H1 (cell line): Measurements from ENCODE around the gene ATP5F1E. TPM values are rescaled to one million over a fixed set of nuclear protein-coding genes. Genes with fewer than 3 reads are reported as not detected.

Source experiments
- CTCF ChIA-PET: fragments of 300-600 bp; sonication (Branson Sonifier 250); formaldehyde crosslinking; loops from one replicate; lab custom pipeline; 2021; ENCODE audit not compliant: partially characterized antibody; lab: Charles Lee
- POLR2A ChIA-PET: fragments of 300-600 bp; sonication (Branson Sonifier 250); formaldehyde crosslinking; loops from one replicate; lab custom pipeline; 2021; ENCODE audit warnings: inconsistent platforms; ENCODE audit not compliant: partially characterized antibody; lab: Charles Lee
- DNase-seq, 2 experiments: peaks; one replicate each; pipeline versions ENCODE4 v3.0.0 to v3.0.0-alpha.2; 2010 to 2022; ENCODE audit warnings: low spot score in 2 of 2, low read depth in 1 of 2, mixed read lengths in 1 of 2
- FAIRE-seq: peaks from 2 replicates; lab custom pipeline; 2011; peaks lifted over from hg19 to GRCh38; lab: Jason Lieb, UNC
- H2AFZ ChIP-seq: 2 replicates; pipeline ENCODE4 v1.8.1; 2012; ENCODE audit warnings: low read length, inconsistent platforms
- H2AK5ac ChIP-seq: 2 replicates; pipeline ENCODE4 v1.6.1; 2013; ENCODE audit warnings: low read depth, low read length
- H2BK120ac ChIP-seq: replicated peaks from 2 replicates; pipeline ENCODE3; 2013; ENCODE audit warnings: low read depth, low read length, inconsistent platforms
- H2BK12ac ChIP-seq: 2 replicates; pipeline ENCODE4 v1.6.1; 2013; ENCODE audit warnings: low read depth, low read length
- H2BK15ac ChIP-seq: 2 replicates; pipeline ENCODE4 v1.6.1; 2013; ENCODE audit warnings: low read length
- H2BK20ac ChIP-seq: 2 replicates; pipeline ENCODE4 v1.6.1; 2013; ENCODE audit warnings: low read length
- H2BK5ac ChIP-seq: 2 replicates; pipeline ENCODE4 v1.6.1; 2013; ENCODE audit warnings: low read depth, low read length
- H3K14ac ChIP-seq: 2 replicates; pipeline ENCODE4 v1.6.1; 2013; ENCODE audit warnings: inconsistent platforms; ENCODE audit not compliant: insufficient read length
- H3K18ac ChIP-seq: 2 replicates; pipeline ENCODE4 v1.6.1; 2013; ENCODE audit warnings: low read length; ENCODE audit errors: extremely low read depth
- H3K23ac ChIP-seq: 2 replicates; pipeline ENCODE4 v1.6.1; 2013; ENCODE audit warnings: inconsistent platforms; ENCODE audit not compliant: insufficient read length
- H3K23me2 ChIP-seq: 2 replicates; pipeline ENCODE4 v1.6.1; 2013; ENCODE audit warnings: low read depth, low read length
- H3K27ac ChIP-seq: 2 replicates; pipeline ENCODE4 v1.6.1; 2011; ENCODE audit warnings: low read depth, low read length, inconsistent platforms
- H3K27me3 ChIP-seq, 4 experiments: replicated peaks in 1 of 4; 1 replicate in 1 of 4; 2 replicates in 3 of 4; pipeline versions ENCODE4 v1.6.1 to v1.8.1; 2011 to 2013; ENCODE audit warnings: low read length in 3 of 4, mild to moderate bottlenecking in 3 of 4, inconsistent platforms in 2 of 4, mixed read lengths in 2 of 4, moderate library complexity in 1 of 4; ENCODE audit not compliant: control insufficient read depth in 3 of 4, insufficient read depth in 3 of 4; ENCODE audit errors: extremely low read depth in 1 of 4
- H3K36me3 ChIP-seq, 4 experiments: 2 replicates each; pipeline versions ENCODE4 v1.6.1 to v1.8.1; 2011 to 2013; ENCODE audit warnings: mild to moderate bottlenecking in 4 of 4, low read length in 3 of 4, moderate library complexity in 2 of 4, control low read depth in 1 of 4, inconsistent platforms in 1 of 4; ENCODE audit not compliant: insufficient read depth in 4 of 4, control insufficient read depth in 2 of 4
- H3K4ac ChIP-seq: replicated peaks from 2 replicates; pipeline ENCODE3; 2013; ENCODE audit warnings: low read length, low read depth, mixed read lengths, inconsistent platforms; ENCODE audit not compliant: insufficient read length
- H3K4me1 ChIP-seq, 4 experiments: replicated peaks in 1 of 4; 1 replicate in 1 of 4; 2 replicates in 3 of 4; pipeline versions ENCODE4 v1.6.1 to v1.8.1; 2011 to 2013; ENCODE audit warnings: low read length in 3 of 4, inconsistent platforms in 2 of 4, mixed read lengths in 1 of 4; ENCODE audit not compliant: insufficient read depth in 4 of 4, control insufficient read depth in 3 of 4
- H3K4me2 ChIP-seq, 2 experiments: 2 replicates each; pipeline versions ENCODE4 v1.6.1 to v1.8.1; 2011 to 2013; ENCODE audit warnings: low read depth in 2 of 2, low read length in 2 of 2, control low read depth in 1 of 2, inconsistent platforms in 1 of 2, mild to moderate bottlenecking in 1 of 2; ENCODE audit not compliant: insufficient read depth in 1 of 2
- H3K4me3 ChIP-seq, 4 experiments: fragments of 200-600, 300-600 bp in 1 of 4; sonication (generic), shearing (Covaris generic), sonication (Bioruptor Twin) in 1 of 4; 2 replicates each; pipeline versions ENCODE4 v1.5.1 to v1.8.1; 2011 to 2016; ENCODE audit warnings: low read length in 4 of 4, low read depth in 3 of 4, control low read depth in 2 of 4, inconsistent platforms in 2 of 4, mild to moderate bottlenecking in 2 of 4, mixed read lengths in 1 of 4, moderate library complexity in 1 of 4; ENCODE audit not compliant: insufficient read depth in 2 of 4; ENCODE audit errors: extremely low read depth in 1 of 4
- H3K56ac ChIP-seq: replicated peaks from 2 replicates; pipeline ENCODE3; 2013; ENCODE audit warnings: low read depth, mild to moderate bottlenecking, mixed read lengths, low read length, inconsistent platforms; ENCODE audit not compliant: insufficient read length
- H3K79me1 ChIP-seq: 2 replicates; pipeline ENCODE4 v1.6.1; 2013; ENCODE audit warnings: low read depth, low read length, control low read depth
- H3K79me2 ChIP-seq, 2 experiments: 2 replicates each; pipeline versions ENCODE4 v1.6.1 to v1.8.1; 2012 to 2013; ENCODE audit warnings: low read length in 2 of 2, mild to moderate bottlenecking in 2 of 2, inconsistent platforms in 1 of 2; ENCODE audit not compliant: insufficient read depth in 2 of 2, control insufficient read depth in 1 of 2
- H3K9ac ChIP-seq, 4 experiments: replicated peaks in 1 of 4; 1 replicate in 1 of 4; 2 replicates in 3 of 4; pipeline versions ENCODE4 v1.6.1 to v1.8.1; 2011 to 2013; ENCODE audit warnings: low read depth in 3 of 4, low read length in 3 of 4, control low read depth in 2 of 4, mild to moderate bottlenecking in 2 of 4, moderate library complexity in 2 of 4, inconsistent platforms in 1 of 4; ENCODE audit errors: extremely low read depth in 1 of 4
- H3K9me3 ChIP-seq, 2 experiments: 2 replicates each; pipeline versions ENCODE4 v1.6.1 to v1.8.1; 2012 to 2013; ENCODE audit warnings: mild to moderate bottlenecking in 2 of 2, moderate library complexity in 2 of 2, control low read depth in 1 of 2, inconsistent platforms in 1 of 2, low read depth in 1 of 2, low read length in 1 of 2, mixed read lengths in 1 of 2; ENCODE audit not compliant: insufficient read depth in 2 of 2
- H4K20me1 ChIP-seq, 2 experiments: replicated peaks in 1 of 2; 2 replicates each; pipeline versions ENCODE3 to v1.8.1; 2011 to 2013; ENCODE audit warnings: inconsistent platforms in 2 of 2, low read length in 2 of 2, mild to moderate bottlenecking in 1 of 2; ENCODE audit not compliant: insufficient read depth in 2 of 2, control insufficient read depth in 1 of 2
- H4K5ac ChIP-seq: 2 replicates; pipeline ENCODE4 v1.6.1; 2013; ENCODE audit warnings: low read length, low read depth, mixed read lengths, inconsistent platforms; ENCODE audit not compliant: insufficient read length
- H4K8ac ChIP-seq: 2 replicates; pipeline ENCODE4 v1.8.0; 2013; ENCODE audit warnings: mild to moderate bottlenecking, moderate library complexity, low read length, inconsistent platforms; ENCODE audit not compliant: insufficient read depth; ENCODE audit errors: extremely low read depth
- H4K91ac ChIP-seq: replicated peaks from 2 replicates; pipeline ENCODE3; 2013; ENCODE audit warnings: low read length, mixed read lengths, inconsistent platforms; ENCODE audit not compliant: insufficient read length
- BRCA1 ChIP-seq: IDR thresholded peaks from 2 replicates; pipeline ENCODE4 v1.6.1; 2012; ENCODE audit warnings: low read depth, low read length, improper control_type of control experiment
- CBX5 ChIP-seq: fragments of 300-800, 300-1000 bp; sonication (generic); IDR thresholded peaks from 2 replicates; pipeline ENCODE4 v1.7.1; 2016; ENCODE audit warnings: antibody characterized with exemption, low read length, low read depth
- CTCF ChIP-seq, 3 experiments: IDR thresholded peaks; 1 replicate in 2 of 3; 2 replicates in 1 of 3; pipeline versions ENCODE4 v1.5.1 to v1.6.1; 2011; ENCODE audit warnings: low read length in 3 of 3, mild to moderate bottlenecking in 3 of 3, inconsistent platforms in 2 of 3, low read depth in 1 of 3, moderate library complexity in 1 of 3; ENCODE audit not compliant: insufficient read depth in 1 of 3; ENCODE audit errors: control extremely low read depth in 1 of 3
- HDAC2 ChIP-seq, 2 experiments: fragments of 300-600 bp in 1 of 2; sonication (generic) in 1 of 2; IDR thresholded peaks; 2 replicates each; pipeline ENCODE4 v1.6.1; 2011 to 2012; ENCODE audit warnings: low read depth in 2 of 2, low read length in 2 of 2, mild to moderate bottlenecking in 2 of 2, moderate library complexity in 2 of 2, borderline replicate concordance in 1 of 2, inconsistent platforms in 1 of 2
- KDM1A ChIP-seq: fragments of 200-600, 300-600 bp; sonication (generic); IDR thresholded peaks from 2 replicates; pipeline ENCODE4 v1.7.1; 2016; ENCODE audit warnings: mild to moderate bottlenecking, low read length, borderline replicate concordance
- SP1 ChIP-seq: IDR thresholded peaks from 2 replicates; pipeline ENCODE4 v1.6.1; 2011; ENCODE audit warnings: low read depth, low read length
- TAF1 ChIP-seq: IDR thresholded peaks from 2 replicates; pipeline ENCODE4 v1.6.1; 2011; ENCODE audit warnings: mild to moderate bottlenecking, low read depth, low read length
- WGBS, 2 experiments: shearing (Covaris generic) in 1 of 2; methylation state at CpG; one replicate each; pipeline versions ENCODE4 v1.1.6 to v1.1.7; 2013 to 2015; ENCODE audit warnings: low lambda C conversion rate in 2 of 2, mixed read lengths in 2 of 2, inconsistent platforms in 1 of 2, low coverage in 1 of 2, missing lambda C conversion rate in 1 of 2; ENCODE audit not compliant: insufficient replicate concordance in 2 of 2, insufficient coverage in 1 of 2, insufficient read length in 1 of 2; ENCODE audit errors: extremely low coverage in 1 of 2, missing lambda C conversion rate in 1 of 2; 5-methylcytosine and 5-hydroxymethylcytosine counted together
- polyA plus RNA-seq, 7 experiments: library from polyadenylated mRNA; depleted of rRNA in 3 of 7; stranded (reverse) in 5 of 7; unstranded in 2 of 7; fragments of >200 nt in 5 of 7; fragments of 200-250 nt in 2 of 7; gene quantifications; 1 replicate in 5 of 7; 2 replicates in 1 of 7; 4 replicates in 1 of 7; pipeline versions ENCODE4 v1.2.1 to v1.2.3, GENCODE V29; 2011 to 2013; ENCODE audit warnings: missing spikeins in 2 of 7, mixed read lengths in 2 of 7
- total RNA-seq: library from RNA; stranded (reverse); fragmentation: NEBNext Ultra II Directional; extraction: Animal tissue kit (Norgen Biotek cat#: 25700); gene quantifications from 2 replicates; pipeline ENCODE4 v1.2.1, GENCODE V29; 2021

Gene ATP5F1E
- total and polyA plus RNA-seq, 2 of the 8 experiments (the other 6 are each of a cell fraction or from before 2014, with no cell fraction given) = 15.7 to 47.8 TPM

- POLR2A ChIA-PET = interaction anchor here (0.8 to 1.0 kb wide), 2 partner anchors 9 to 34 kb away, joined by 3 read pairs; no protein-coding TSS in a partner anchor
- H3K56ac ChIP-seq = no peak overlapping the region
- no peak overlapping the region for H2BK5ac ChIP-seq
- no peak overlapping the region for H3K4me3 ChIP-seq
- H3K4me2 ChIP-seq = no peak overlapping the region
- H3K9ac ChIP-seq = no peak overlapping the region
- 82% methylated on average over 16 of the region's 16 CpGs; no CpG with 5 or more reads in 1 of the 2 experiments for WGBS, 2 experiments
- no peak overlapping the region for H2AFZ ChIP-seq
- FAIRE-seq (no peak), DNase-seq (peak in 1 of 2 experiments; percentile 37)
- no peak overlapping the region for H3K14ac ChIP-seq
- no peak overlapping the region for H2BK120ac ChIP-seq
- no peaks in the 10 kb centered on the region for H3K9me3 ChIP-seq
- no peak overlapping the region for H2AK5ac ChIP-seq
- H4K5ac ChIP-seq = no peak overlapping the region
- no peaks in the 10 kb centered on the region for H3K79me2 ChIP-seq
- no peak overlapping the region for H2BK20ac ChIP-seq
- no peaks in the 10 kb centered on the region for H4K20me1 ChIP-seq
- no peaks in the 10 kb centered on the region for H3K36me3 ChIP-seq
- no peak overlapping the region for H2BK12ac ChIP-seq
- no peaks in the 10 kb centered on the region for H3K23me2 ChIP-seq
- no peak overlapping the region for H3K4ac ChIP-seq
- CTCF ChIA-PET = interaction anchor here (0.9 to 2.6 kb wide), 6 partner anchors 9 to 388 kb away, joined by 3 to 9 read pairs (median 4); no protein-coding TSS in a partner anchor
- no peak overlapping the region for H2BK15ac ChIP-seq
- H3K79me1 ChIP-seq = no peaks in the 10 kb centered on the region
- no peak overlapping the region for H3K18ac ChIP-seq
- no peaks in the 10 kb centered on the region; a peak in 3 of 7 replicates for H3K27me3 ChIP-seq
- H3K23ac ChIP-seq = no peak overlapping the region
- no peak overlapping the region for H4K8ac ChIP-seq
- H3K27ac ChIP-seq = no peak overlapping the region
- H4K91ac ChIP-seq = no peak overlapping the region
- H3K4me1 ChIP-seq = peaks cover 0 to 3% (median 0%) of the 10 kb centered on the region in 4 experiments; a peak in 1 of 7 replicates
- no peak for TF ChIP-seq SP1
- TF ChIP-seq BRCA1 = no peak
- no peak for TF ChIP-seq CBX5
- TF ChIP-seq HDAC2 (IDR thresholded peaks at IDR 0.05; ENCODE audit: borderline replicate concordance in 1 of 2, low read depth in 2 of 2, low read length in 2 of 2) = no peak
- TF ChIP-seq KDM1A = no peak
- no peak for TF ChIP-seq CTCF (IDR thresholded peaks at IDR 0.05; ENCODE audit: control extremely low read depth in 1 of 3, insufficient read depth in 1 of 3, low read depth in 1 of 3, low read length in 3 of 3)
- TF ChIP-seq TAF1 = no peak
Measured at GRCh38 chr20:59015812-59016711, 16.1 kb downstream of the ATP5F1E start.
